GM12878 (cell line): ENCODE results near the gene NAT14. TPM values are rescaled to one million over a fixed set of nuclear protein-coding genes. Genes with fewer than 3 reads are reported as not detected.

Experiments used
- ATAC-seq: fragments of 200-7000 bp; cut with Tn5 transposase; 3 replicates; pipeline ENCODE4 v1.9.1; 2020; ENCODE audit warnings: mild to moderate bottlenecking, moderate library complexity
- BruUV-seq: library from RNA; stranded (reverse); fragments of 400-500 nt; replicated peaks from 2 replicates; lab custom pipeline; 2021; lab: Mats Ljungman, UMichigan
- CTCF ChIA-PET: fragments of 300-600 bp; sonication (Branson Sonifier 250); formaldehyde crosslinking; extraction: SDS; loops from one replicate; lab custom pipeline; 2021; ENCODE audit warnings: inconsistent platforms; lab: Yijun Ruan, JAX
- POLR2A ChIA-PET: fragments of 350-600 bp; formaldehyde crosslinking; extraction: SDS; loops from one replicate; lab custom pipeline; 2021; ENCODE audit warnings: inconsistent platforms; lab: Charles Lee
- RAD21 ChIA-PET: fragments of 300-600 bp; sonication (Branson Sonifier 250); formaldehyde crosslinking; loops from one replicate; lab custom pipeline; 2023; ENCODE audit warnings: antibody characterized with exemption; ENCODE audit not compliant: unreplicated experiment; lab: Charles Lee
- SMC1A ChIA-PET: fragments of 300-600 bp; sonication (Branson Sonifier 250); formaldehyde crosslinking; loops from one replicate; lab custom pipeline; 2023; ENCODE audit not compliant: unreplicated experiment, uncharacterized antibody; lab: Charles Lee
- DNase-seq: peaks from one replicate; pipeline ENCODE4 v3.0.0-alpha.2; 2011; ENCODE audit warnings: low read depth, low spot score
- FAIRE-seq: peaks from 3 replicates; lab custom pipeline; 2011; peaks lifted over from hg19 to GRCh38; lab: Jason Lieb, UNC
- H2AFZ ChIP-seq: 2 replicates; pipeline ENCODE4 v1.6.0; 2011; ENCODE audit warnings: low read depth, low read length, control low read depth; ENCODE audit not compliant: control insufficient read depth
- H3K27ac ChIP-seq: 2 replicates; pipeline ENCODE4 v1.5.1; 2011; ENCODE audit warnings: control low read depth; ENCODE audit not compliant: control insufficient read depth, insufficient read depth
- H3K27me3 ChIP-seq, 2 experiments: replicated peaks in 1 of 2; 2 replicates each; pipeline versions ENCODE4 v1.6.0 to v1.6.1; 2011; ENCODE audit warnings: low read length in 1 of 2; ENCODE audit not compliant: control insufficient read depth in 2 of 2, insufficient read depth in 2 of 2
- H3K36me3 ChIP-seq, 2 experiments: 2 replicates each; pipeline ENCODE4 v1.5.1; 2011; ENCODE audit warnings: low read length in 1 of 2; ENCODE audit not compliant: control insufficient read depth in 2 of 2, insufficient read depth in 2 of 2
- H3K4me1 ChIP-seq: 2 replicates; pipeline ENCODE4 v1.6.1; 2011; ENCODE audit warnings: mild to moderate bottlenecking, low read length, moderate library complexity, mixed read lengths; ENCODE audit not compliant: control insufficient read depth, insufficient read depth
- H3K4me2 ChIP-seq: 2 replicates; pipeline ENCODE4 v1.6.0; 2011; ENCODE audit warnings: control low read depth; ENCODE audit not compliant: control insufficient read depth, insufficient read depth
- H3K4me3 ChIP-seq: fragments of 200-600 bp; sonication (generic); 2 replicates; pipeline ENCODE4 v1.5.1; 2016
- H3K79me2 ChIP-seq: 2 replicates; pipeline ENCODE4 v1.6.0; 2011; ENCODE audit warnings: low read length; ENCODE audit not compliant: control insufficient read depth, insufficient read depth
- H3K9ac ChIP-seq: 2 replicates; pipeline ENCODE4 v1.8.0; 2011; ENCODE audit warnings: low read length, control low read depth, mixed read lengths; ENCODE audit not compliant: control insufficient read depth, insufficient read depth
- H3K9me3 ChIP-seq: replicated peaks from 3 replicates; pipeline ENCODE4 v1.5.1; 2011; ENCODE audit warnings: mild to moderate bottlenecking, low read length; ENCODE audit not compliant: control insufficient read depth, insufficient read depth
- H4K20me1 ChIP-seq: 2 replicates; pipeline ENCODE4 v1.6.0; 2011; ENCODE audit not compliant: control insufficient read depth, insufficient read depth
- ESRRA ChIP-seq: IDR thresholded peaks from 2 replicates; pipeline ENCODE4 v1.6.1; 2012; ENCODE audit warnings: mild to moderate bottlenecking, low read length, improper control_type of control experiment
- HDAC6 ChIP-seq: fragments of 200-600 bp; sonication (generic); IDR thresholded peaks from one replicate; pipeline ENCODE4 v1.8.0; 2017; ENCODE audit warnings: antibody characterized with exemption; ENCODE audit not compliant: unreplicated experiment
- RAD51 ChIP-seq: fragments of 450-650 bp; IDR thresholded peaks from 2 replicates; pipeline ENCODE4 v1.6.1; 2016; ENCODE audit warnings: moderate library complexity, mild to moderate bottlenecking, inconsistent platforms
- SPI1 ChIP-seq: IDR thresholded peaks from 2 replicates; pipeline ENCODE4 v1.6.1; 2011; ENCODE audit warnings: low read depth, mild to moderate bottlenecking, low read length, moderate library complexity, borderline replicate concordance; ENCODE audit not compliant: insufficient read depth
- WGBS: methylation state at CpG from one replicate; pipeline ENCODE4 v1.1.6; 2016; ENCODE audit warnings: low lambda C conversion rate; ENCODE audit not compliant: insufficient replicate concordance, insufficient coverage; ENCODE audit errors: missing lambda C conversion rate; 5-methylcytosine and 5-hydroxymethylcytosine counted together
- in situ Hi-C: fragments of 300-500 bp; cut with MboI; formaldehyde crosslinking; loops from 9 replicates; pipeline ENCODE4 v1.14.3; 2018; ENCODE audit warnings: mixed read lengths
- intact Hi-C: fragments of 100-400 bp; cut with micrococcal nuclease; formaldehyde crosslinking; loops from one replicate; pipeline ENCODE4 v1.14.2; 2022; ENCODE audit not compliant: unreplicated experiment
- polyA plus RNA-seq, 11 experiments: library from polyadenylated mRNA; depleted of rRNA in 4 of 11; unstranded in 6 of 11; stranded (reverse) in 5 of 11; fragments of >200 nt; fragmentation: Nextera tagmentation in 4 of 11; fragmentation: Illumina TruSeq in 1 of 11; extraction: Ambion mirVana in 4 of 11; extraction: Trizol in 1 of 11; gene quantifications; 1 replicate in 1 of 11; 2 replicates in 10 of 11; pipeline versions ENCODE4 v1.2.1 to v1.2.3, GENCODE V29; 2011 to 2016; ENCODE audit warnings: inconsistent platforms in 2 of 11, missing spikeins in 2 of 11, low read depth in 1 of 11
- total RNA-seq, 4 experiments: library from RNA; depleted of rRNA in 3 of 4; stranded (reverse); fragments of >200 nt in 3 of 4; fragmentation: Illumina TruSeq in 1 of 4; extraction: Trizol in 1 of 4; gene quantifications; 2 replicates each; pipeline versions ENCODE4 v1.2.1 to v1.2.3, GENCODE V29; 2013 to 2021
- TF ChIP-seq, protein P1 (sequence below): fragments of 450-650 bp; IDR thresholded peaks from 2 replicates; pipeline ENCODE4 v1.6.1; 2014; ENCODE audit warnings: mild to moderate bottlenecking

The NAT14 gene
- total and polyA plus RNA-seq, 10 of the 15 experiments (the other 5 are each of a cell fraction or from before 2014, with no cell fraction given): 0.87 to 23.6 (median 9.7) TPM

- DNase-seq: no peak
- no peaks in the 10 kb centered on the region for H3K9me3 ChIP-seq
- H3K27ac ChIP-seq: no peak overlapping the region
- H3K9ac ChIP-seq: no peak overlapping the region
- TF ChIP-seq SPI1 (no peak), ESRRA (no peak), HDAC6 (peak; percentile 71)
- TF ChIP-seq, protein P1, sequence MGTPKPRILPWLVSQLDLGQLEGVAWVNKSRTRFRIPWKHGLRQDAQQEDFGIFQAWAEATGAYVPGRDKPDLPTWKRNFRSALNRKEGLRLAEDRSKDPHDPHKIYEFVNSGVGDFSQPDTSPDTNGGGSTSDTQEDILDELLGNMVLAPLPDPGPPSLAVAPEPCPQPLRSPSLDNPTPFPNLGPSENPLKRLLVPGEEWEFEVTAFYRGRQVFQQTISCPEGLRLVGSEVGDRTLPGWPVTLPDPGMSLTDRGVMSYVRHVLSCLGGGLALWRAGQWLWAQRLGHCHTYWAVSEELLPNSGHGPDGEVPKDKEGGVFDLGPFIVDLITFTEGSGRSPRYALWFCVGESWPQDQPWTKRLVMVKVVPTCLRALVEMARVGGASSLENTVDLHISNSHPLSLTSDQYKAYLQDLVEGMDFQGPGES: no peak
- H4K20me1 ChIP-seq: no peaks in the 10 kb centered on the region
- no peak overlapping the region for H2AFZ ChIP-seq
- peaks cover 0 to 1% of the 10 kb centered on the region in 2 experiments; a peak in 2 of 4 replicates for H3K27me3 ChIP-seq
- SMC1A ChIA-PET: no interaction called here
- intact Hi-C loops (no loop called here), in situ Hi-C loops (no loop called here)
- POLR2A ChIA-PET: no interaction called here
- BruUV-seq: no TSS peak
- RAD21 ChIA-PET: no interaction called here
- H3K79me2 ChIP-seq: no peaks in the 10 kb centered on the region
- 3% methylated on average over 29 of the region's 39 CpGs for WGBS
- H3K36me3 ChIP-seq: no peaks in the 10 kb centered on the region
- CTCF ChIA-PET: no interaction called here
- ATAC-seq: no peak
- no peak overlapping the region for H3K4me2 ChIP-seq
- no peak overlapping the region for H3K4me3 ChIP-seq
- FAIRE-seq: no peak
- H3K4me1 ChIP-seq: no peaks in the 10 kb centered on the region
Observed at GRCh38 chr19:55441692-55442321, 43.2 kb upstream of the NAT14 start.

GRCh38 chr19:55442372-55442961 is 42.5 kb upstream of the NAT14 start:
- no peak for ATAC-seq
- WGBS: 10% methylated on average over 29 of the region's 72 CpGs
- TF ChIP-seq HDAC6 (peak; percentile 5), RAD51 (no peak)
- no peaks in the 10 kb centered on the region for H4K20me1 ChIP-seq
- H3K4me2 ChIP-seq: no peak overlapping the region
- no peak for DNase-seq
- in situ Hi-C loops: no loop called here
- no peaks in the 10 kb centered on the region for H3K36me3 ChIP-seq
- BruUV-seq: no TSS peak
- ChIA-PET CTCF (no interaction called here), SMC1A (no interaction called here), POLR2A (no interaction called here), RAD21 (no interaction called here)
- no peak overlapping the region for H2AFZ ChIP-seq
- intact Hi-C loops: no loop called here
- no peaks in the 10 kb centered on the region for H3K9me3 ChIP-seq
- H3K27ac ChIP-seq: no peak overlapping the region
- no peak for FAIRE-seq
- H3K4me1 ChIP-seq: no peaks in the 10 kb centered on the region
- no peak overlapping the region for H3K9ac ChIP-seq
- H3K79me2 ChIP-seq: no peaks in the 10 kb centered on the region
- peaks cover 0 to 1% of the 10 kb centered on the region in 2 experiments; a peak in 2 of 4 replicates for H3K27me3 ChIP-seq
- H3K4me3 ChIP-seq: no peak overlapping the region
